Endothelial cell of umbilical vein (primary cell): ENCODE data around the gene MACF1. TPM values are rescaled to one million over a fixed set of nuclear protein-coding genes. Genes with fewer than 3 reads are reported as not detected.
A peak's percentile ranks its signal among the peaks of the same experiment; 100 is the strongest.

Experiments used
- BruUV-seq: library from RNA; stranded (reverse); fragments of 400-500 nt; replicated peaks from 2 replicates; lab custom pipeline; 2021; lab: Mats Ljungman, UMichigan
- CTCF ChIA-PET: fragments of 300-600, 350-600 bp; sonication (Branson Sonifier 250); formaldehyde crosslinking; loops from one replicate; lab custom pipeline; 2021; ENCODE audit warnings: antibody characterized with exemption, inconsistent platforms; lab: Charles Lee
- POLR2A ChIA-PET: fragments of 300-600, 350-600 bp; sonication (Branson Sonifier 250); formaldehyde crosslinking; loops from one replicate; lab custom pipeline; 2021; ENCODE audit warnings: antibody characterized with exemption, inconsistent platforms; lab: Charles Lee
- DNase-seq: peaks from one replicate; pipeline ENCODE4 v3.0.0-alpha.2; 2011; ENCODE audit warnings: low read depth, low spot score
- FAIRE-seq: peaks from 2 replicates; lab custom pipeline; 2011; peaks lifted over from hg19 to GRCh38; lab: Jason Lieb, UNC
- H2AFZ ChIP-seq: 2 replicates; pipeline ENCODE4 v1.6.0; 2012; ENCODE audit warnings: low read depth, low read length, control low read depth, inconsistent platforms
- H3K27ac ChIP-seq: 2 replicates; pipeline ENCODE4 v1.5.1; 2011; ENCODE audit warnings: low read depth, mild to moderate bottlenecking, control low read depth, low read length, moderate library complexity; ENCODE audit not compliant: insufficient read depth
- H3K27me3 ChIP-seq, 2 experiments: 2 replicates each; pipeline versions ENCODE4 v1.6.0 to v1.6.1; 2011; ENCODE audit warnings: low read length in 2 of 2, mixed read lengths in 1 of 2; ENCODE audit not compliant: control insufficient read depth in 2 of 2, insufficient read depth in 2 of 2
- H3K36me3 ChIP-seq, 2 experiments: 2 replicates in 1 of 2; 3 replicates in 1 of 2; pipeline ENCODE4 v1.5.1; 2011; ENCODE audit warnings: low read length in 2 of 2, mild to moderate bottlenecking in 1 of 2, moderate library complexity in 1 of 2; ENCODE audit not compliant: control insufficient read depth in 2 of 2, insufficient read depth in 2 of 2; ENCODE audit errors: extremely low read depth in 1 of 2
- H3K4me1 ChIP-seq: 3 replicates; pipeline ENCODE4 v1.5.1; 2011; ENCODE audit warnings: mild to moderate bottlenecking, low read length; ENCODE audit not compliant: control insufficient read depth, insufficient read depth; ENCODE audit errors: extremely low read depth
- H3K4me2 ChIP-seq: 2 replicates; pipeline ENCODE4 v1.6.1; 2011; ENCODE audit warnings: low read length, control low read depth, mixed read lengths; ENCODE audit not compliant: insufficient read depth
- H3K4me3 ChIP-seq, 3 experiments: fragments of 200-600 bp in 1 of 3; sonication (generic), shearing (Covaris generic) in 1 of 3; replicated peaks in 1 of 3; 2 replicates each; pipeline ENCODE4 v1.5.1; 2011 to 2016; ENCODE audit warnings: control low read depth in 3 of 3, low read length in 3 of 3, mild to moderate bottlenecking in 2 of 3, inconsistent platforms in 1 of 3, low read depth in 1 of 3, moderate library complexity in 1 of 3; ENCODE audit not compliant: insufficient read depth in 1 of 3
- H3K79me2 ChIP-seq: 2 replicates; pipeline ENCODE4 v1.6.0; 2012; ENCODE audit warnings: low read length, inconsistent platforms; ENCODE audit not compliant: control insufficient read depth, insufficient read depth
- H3K9ac ChIP-seq: replicated peaks from 2 replicates; pipeline ENCODE3; 2011; ENCODE audit warnings: low read length, control low read depth; ENCODE audit not compliant: insufficient read depth; ENCODE audit errors: extremely low read depth
- H3K9me1 ChIP-seq: replicated peaks from 3 replicates; pipeline ENCODE4 v1.6.0; 2011; ENCODE audit warnings: mild to moderate bottlenecking, low read length; ENCODE audit not compliant: control insufficient read depth, insufficient read depth; ENCODE audit errors: extremely low read depth
- H3K9me3 ChIP-seq: replicated peaks from 2 replicates; pipeline ENCODE4 v1.5.1; 2012; ENCODE audit warnings: low read length, inconsistent platforms; ENCODE audit not compliant: control insufficient read depth, insufficient read depth
- H4K20me1 ChIP-seq: replicated peaks from 2 replicates; pipeline ENCODE3; 2011; ENCODE audit warnings: mild to moderate bottlenecking, low read length; ENCODE audit not compliant: control insufficient read depth, insufficient read depth; ENCODE audit errors: extremely low read depth
- CTCF ChIP-seq, 2 donors: IDR thresholded peaks; 1 replicate in 1 of 2; 2 replicates in 1 of 2; pipeline ENCODE4 v1.5.1; 2011; ENCODE audit warnings: low read length in 2 of 2, mild to moderate bottlenecking in 2 of 2, moderate library complexity in 2 of 2, control low read depth in 1 of 2, inconsistent platforms in 1 of 2, low read depth in 1 of 2; ENCODE audit not compliant: insufficient read depth in 1 of 2; ENCODE audit errors: extremely low read depth in 1 of 2
- EZH2 ChIP-seq: IDR thresholded peaks from 2 replicates; pipeline ENCODE4 v1.6.1; 2012; ENCODE audit warnings: borderline replicate concordance, low read depth, mild to moderate bottlenecking, moderate library complexity, low read length, inconsistent platforms; ENCODE audit not compliant: severe bottlenecking
- FOS ChIP-seq: IDR thresholded peaks from 2 replicates; pipeline ENCODE4 v1.6.1; 2011; ENCODE audit warnings: mild to moderate bottlenecking, low read length, moderate library complexity, borderline replicate concordance; ENCODE audit not compliant: insufficient read depth
- GATA2 ChIP-seq: IDR thresholded peaks from 2 replicates; pipeline ENCODE4 v1.7.0; 2011; ENCODE audit warnings: low read depth, mild to moderate bottlenecking, moderate library complexity, mixed read lengths, low read length; ENCODE audit not compliant: insufficient read length, insufficient read depth
- JUN ChIP-seq: IDR thresholded peaks from 2 replicates; pipeline ENCODE4 v1.6.1; 2011; ENCODE audit warnings: borderline replicate concordance, low read depth; ENCODE audit not compliant: insufficient read length, insufficient read depth
- MAX ChIP-seq: IDR thresholded peaks from 2 replicates; pipeline ENCODE4 v1.6.1; 2011; ENCODE audit not compliant: insufficient read depth, insufficient read length
- MYC ChIP-seq: IDR thresholded peaks from one replicate; pipeline ENCODE4 v1.6.1; 2011; ENCODE audit warnings: mild to moderate bottlenecking, low read depth, low read length
- POLR2A ChIP-seq: IDR thresholded peaks from 2 replicates; pipeline ENCODE4 v1.6.1; 2012; ENCODE audit warnings: low read depth, mild to moderate bottlenecking, control low read depth, low read length
- POLR2AphosphoS5 ChIP-seq: IDR thresholded peaks from 2 replicates; pipeline ENCODE4 v1.6.1; 2012; ENCODE audit warnings: low read depth, mild to moderate bottlenecking, control low read depth, low read length, moderate library complexity; ENCODE audit not compliant: insufficient read depth
- dilution Hi-C: fragments of 300-500 bp; cut with MboI; formaldehyde crosslinking; loops from one replicate; pipeline ENCODE4 v1.15.0; 2019; ENCODE audit warnings: low sequenced_read_pairs; ENCODE audit not compliant: extremely low pct_ligation_motif_present
- intact Hi-C: fragments of 100-400 bp; cut with micrococcal nuclease; formaldehyde crosslinking; loops from one replicate; pipeline ENCODE4 v1.10.0; 2022
- polyA plus RNA-seq, 4 experiments: library from polyadenylated mRNA; depleted of rRNA in 3 of 4; stranded (reverse) in 3 of 4; unstranded in 1 of 4; fragments of >200 nt; gene quantifications; 2 replicates each; pipeline versions ENCODE4 v1.2.1 to v1.2.3, GENCODE V29; 2011 to 2012; ENCODE audit warnings: missing spikeins in 1 of 4
- total RNA-seq: library from RNA; stranded (reverse); gene quantifications from 2 replicates; pipeline ENCODE4 v1.2.3, GENCODE V29; 2021

Gene MACF1
- total and polyA plus RNA-seq, 2 donors (not counting 3 experiments of a cell fraction or from before 2014, with no cell fraction given) = 122 to 587 TPM

GRCh38 chr1:39378377-39378776 lies 173.9 kb downstream of the MACF1 start:
- dilution Hi-C loops = no loop called here
- Histone ChIP-seq H3K79me2 (peaks cover 2% of the 10 kb centered on the region), H3K9ac (no peak overlapping the region), H3K4me1 (peaks cover 24% of the 10 kb centered on the region), H4K20me1 (no peaks in the 10 kb centered on the region), H2AFZ (no peak overlapping the region), H3K4me3 (no peak overlapping the region), H3K9me3 (no peaks in the 10 kb centered on the region), H3K4me2 (no peak overlapping the region), H3K36me3 (peaks cover 8 to 13% of the 10 kb centered on the region in 2 experiments), H3K27ac (no peak overlapping the region), H3K9me1 (no peaks in the 10 kb centered on the region), H3K27me3 (no peaks in the 10 kb centered on the region)
- intact Hi-C loops = no loop called here
- ChIA-PET POLR2A (no interaction called here), CTCF (interaction anchor here (0.9 to 3.0 kb wide), 8 partner anchors 9 to 160 kb away, joined by 3 to 35 read pairs (median 6); no protein-coding TSS in a partner anchor)
- no peak for FAIRE-seq
- no peak for DNase-seq
- BruUV-seq = no TSS peak
- no peak for TF ChIP-seq JUN
- peak; percentile 4 to 17 for TF ChIP-seq CTCF (IDR thresholded peaks at IDR 0.05; ENCODE audit: extremely low read depth in 1 of 2, insufficient read depth in 1 of 2, low read depth in 1 of 2, low read length in 2 of 2)

- H3K9me1 ChIP-seq = no peaks in the 10 kb centered on the region
- intact Hi-C loops (no loop called here), dilution Hi-C loops (no loop called here)
- H3K27ac ChIP-seq = no peak overlapping the region
- no TSS peak for BruUV-seq
- no peak overlapping the region for H3K9ac ChIP-seq
- CTCF ChIA-PET = interaction anchor here (0.9 to 3.0 kb wide), 7 partner anchors 9 to 160 kb away, joined by 3 to 35 read pairs (median 6); no protein-coding TSS in a partner anchor
- H2AFZ ChIP-seq = no peak overlapping the region
- FAIRE-seq (no peak), DNase-seq (no peak)
- no peak overlapping the region for H3K4me2 ChIP-seq
- TF ChIP-seq CTCF (IDR thresholded peaks at IDR 0.05; ENCODE audit: extremely low read depth in 1 of 2, insufficient read depth in 1 of 2, low read depth in 1 of 2, low read length in 2 of 2) (no peak), EZH2 (no peak), GATA2 (no peak), JUN (no peak), MYC (no peak), MAX (no peak), POLR2AphosphoS5 (no peak), POLR2A (no peak), FOS (no peak)
- POLR2A ChIA-PET = no interaction called here
- no peak overlapping the region for H3K4me3 ChIP-seq
- H3K27me3 ChIP-seq = no peaks in the 10 kb centered on the region
- H4K20me1 ChIP-seq = no peaks in the 10 kb centered on the region
- H3K79me2 ChIP-seq = peaks cover 2% of the 10 kb centered on the region
- peaks cover 24% of the 10 kb centered on the region for H3K4me1 ChIP-seq
- no peaks in the 10 kb centered on the region for H3K9me3 ChIP-seq
- peaks cover 8 to 10% of the 10 kb centered on the region in 2 experiments for H3K36me3 ChIP-seq
These were observed 174.7 kb downstream of the MACF1 start for GRCh38 chr1:39379187-39379586.
